Fibroblast of villous mesenchyme (primary cell): ENCODE results near the gene EGFL8. TPM values are rescaled to one million over a fixed set of nuclear protein-coding genes. Genes with fewer than 3 reads are reported as not detected.

Experiments used
- DNase-seq: peaks from one replicate; pipeline ENCODE4 v3.0.0-alpha.2; 2010; ENCODE audit warnings: low read depth
- H3K4me3 ChIP-seq: 2 replicates; pipeline ENCODE4 v1.5.1; 2011; ENCODE audit warnings: low read depth, mild to moderate bottlenecking, low read length
- total RNA-seq: library from RNA; depleted of rRNA; stranded (reverse); fragments of >200 nt; gene quantifications from 2 replicates; pipeline ENCODE4 v1.2.3, GENCODE V29; 2012
- TF ChIP-seq, protein P1 (sequence below): IDR thresholded peaks from 2 replicates; pipeline ENCODE4 v1.5.1; 2012; ENCODE audit warnings: low read depth, mild to moderate bottlenecking, low read length; ENCODE audit not compliant: insufficient read depth

EGFL8 gene
- total RNA-seq, 1 donor, result 2.6 TPM

DNA sequence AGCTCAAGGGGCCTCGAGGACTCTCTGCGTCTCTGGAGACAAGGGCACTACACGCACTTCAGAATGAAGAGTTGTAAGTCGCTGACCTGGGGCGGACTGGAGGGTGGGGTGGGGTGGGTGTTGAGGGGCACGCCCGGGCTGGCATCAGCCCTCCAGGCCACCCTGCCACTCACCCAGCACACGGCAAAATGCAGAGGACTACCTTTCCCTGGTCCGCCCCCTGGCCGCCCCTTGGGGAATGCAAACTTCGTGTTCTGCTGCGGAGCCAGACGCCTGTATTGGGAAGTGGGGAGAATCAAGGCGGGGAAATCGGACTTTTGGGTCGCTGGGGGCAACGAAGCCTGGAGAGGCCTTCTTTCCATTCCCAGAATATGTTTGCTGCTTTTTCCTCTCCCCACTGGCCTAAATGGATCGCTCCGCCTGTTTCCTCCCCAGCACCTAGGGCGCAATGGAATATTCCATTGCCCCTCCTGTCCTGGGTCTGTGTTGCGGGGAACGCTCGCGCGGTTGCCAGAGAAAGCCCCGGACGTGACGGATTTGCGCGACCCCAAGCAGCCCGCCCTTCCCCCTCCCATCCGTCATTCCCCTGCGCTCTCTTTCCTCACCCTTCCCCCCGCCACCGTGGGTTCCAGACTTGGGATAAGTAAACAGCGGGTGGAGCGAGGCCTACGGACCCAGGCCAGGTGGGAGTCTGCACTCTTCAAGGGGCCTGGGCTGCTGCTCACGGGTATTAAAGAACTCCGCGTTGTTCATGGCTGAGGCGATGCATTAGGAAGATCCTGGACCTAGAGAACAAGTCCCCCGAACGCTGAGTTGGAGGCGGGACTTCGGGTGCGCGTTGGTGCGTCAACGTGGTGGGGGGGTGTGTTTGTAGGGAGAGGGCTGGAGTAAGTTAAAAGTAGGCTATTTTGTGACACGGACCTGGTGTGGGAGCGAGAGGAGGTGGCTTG is 10.6 kb upstream of the EGFL8 start, which contains the start of gene PPT2:
Gene PPT2 (plus strand): TSS at position 578 of the 950 bp plus-strand sequence. CDS start 454 bp downstream, outside the sequence.
- TF ChIP-seq, protein P1, sequence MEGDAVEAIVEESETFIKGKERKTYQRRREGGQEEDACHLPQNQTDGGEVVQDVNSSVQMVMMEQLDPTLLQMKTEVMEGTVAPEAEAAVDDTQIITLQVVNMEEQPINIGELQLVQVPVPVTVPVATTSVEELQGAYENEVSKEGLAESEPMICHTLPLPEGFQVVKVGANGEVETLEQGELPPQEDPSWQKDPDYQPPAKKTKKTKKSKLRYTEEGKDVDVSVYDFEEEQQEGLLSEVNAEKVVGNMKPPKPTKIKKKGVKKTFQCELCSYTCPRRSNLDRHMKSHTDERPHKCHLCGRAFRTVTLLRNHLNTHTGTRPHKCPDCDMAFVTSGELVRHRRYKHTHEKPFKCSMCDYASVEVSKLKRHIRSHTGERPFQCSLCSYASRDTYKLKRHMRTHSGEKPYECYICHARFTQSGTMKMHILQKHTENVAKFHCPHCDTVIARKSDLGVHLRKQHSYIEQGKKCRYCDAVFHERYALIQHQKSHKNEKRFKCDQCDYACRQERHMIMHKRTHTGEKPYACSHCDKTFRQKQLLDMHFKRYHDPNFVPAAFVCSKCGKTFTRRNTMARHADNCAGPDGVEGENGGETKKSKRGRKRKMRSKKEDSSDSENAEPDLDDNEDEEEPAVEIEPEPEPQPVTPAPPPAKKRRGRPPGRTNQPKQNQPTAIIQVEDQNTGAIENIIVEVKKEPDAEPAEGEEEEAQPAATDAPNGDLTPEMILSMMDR, result peak; percentile 47
- H3K4me3 ChIP-seq, result peak within 1 kb of the TSS; percentile 75
- peak; percentile 97 for DNase-seq

DNA sequence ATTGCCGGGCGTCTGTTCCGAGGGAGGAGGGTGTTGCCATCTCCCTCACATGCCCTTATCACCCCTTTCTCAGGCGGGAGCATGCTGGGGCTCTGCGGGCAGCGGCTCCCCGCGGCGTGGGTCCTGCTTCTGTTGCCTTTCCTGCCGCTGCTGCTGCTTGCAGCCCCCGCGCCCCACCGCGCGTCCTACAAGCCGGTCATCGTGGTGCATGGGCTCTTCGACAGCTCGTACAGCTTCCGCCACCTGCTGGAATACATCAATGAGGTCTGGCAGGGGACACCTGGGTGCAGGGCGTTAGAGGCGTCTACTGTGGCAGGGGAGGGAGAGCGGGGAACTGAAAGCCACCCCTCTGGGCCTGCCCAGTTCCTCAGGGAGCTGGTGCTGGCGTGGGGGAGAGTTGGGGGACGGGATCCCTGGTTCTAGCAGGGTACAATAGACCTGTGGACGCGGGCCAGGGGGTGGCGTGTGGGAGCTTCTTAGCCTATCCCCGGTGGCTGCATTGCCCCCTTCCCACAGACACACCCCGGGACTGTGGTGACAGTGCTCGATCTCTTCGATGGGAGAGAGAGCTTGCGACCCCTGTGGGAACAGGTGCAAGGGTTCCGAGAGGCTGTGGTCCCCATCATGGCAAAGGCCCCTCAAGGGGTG is 9.8 kb upstream of the EGFL8 start:
- TF ChIP-seq, protein P1, result peak; percentile 63
- peak overlapping the region; percentile 75 for H3K4me3 ChIP-seq
- peak; percentile 78 for DNase-seq

DNA sequence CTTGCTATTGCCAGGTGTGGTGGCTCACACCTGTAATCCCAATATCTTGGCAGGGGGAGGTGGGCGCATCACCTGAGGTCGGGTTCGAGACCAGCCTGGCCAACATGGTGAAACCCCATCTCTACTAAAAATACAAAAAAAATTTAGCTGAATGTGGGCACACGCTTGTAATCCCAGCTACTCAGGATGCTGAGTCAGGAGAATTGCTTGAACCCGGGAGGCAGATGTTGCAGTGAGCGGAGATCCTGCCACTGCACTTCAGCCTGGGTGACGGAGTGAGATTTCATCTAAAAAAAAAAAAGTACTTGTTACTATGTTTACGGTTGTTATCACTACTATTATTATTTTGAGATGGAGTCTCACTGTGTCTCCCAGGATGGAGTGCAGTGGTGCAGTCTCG is 7.5 kb upstream of the EGFL8 start:
- TF ChIP-seq, protein P1, result no peak
- no peak overlapping the region for H3K4me3 ChIP-seq
- no peak for DNase-seq

DNA sequence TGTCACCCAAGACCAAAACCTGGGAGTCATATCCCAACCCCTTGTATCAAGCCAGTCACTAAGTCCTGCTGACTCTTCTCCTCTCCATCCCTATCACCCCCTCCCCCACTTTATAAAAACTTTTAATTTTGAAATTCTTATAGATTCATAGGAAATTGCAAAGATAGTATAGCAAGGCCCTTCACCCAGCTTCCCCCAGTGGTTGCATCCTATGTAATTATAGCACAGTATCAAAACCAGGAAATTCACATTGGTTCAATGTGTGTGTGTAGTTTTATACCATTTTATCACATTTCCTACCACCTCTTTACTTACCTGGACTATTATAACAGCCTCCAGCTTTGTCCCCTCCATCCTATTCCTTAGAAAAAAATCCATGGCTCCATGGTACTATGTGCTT is 6.3 kb upstream of the EGFL8 start:
- no peak overlapping the region for H3K4me3 ChIP-seq
- TF ChIP-seq, protein P1, result no peak
- DNase-seq, result no peak

DNA sequence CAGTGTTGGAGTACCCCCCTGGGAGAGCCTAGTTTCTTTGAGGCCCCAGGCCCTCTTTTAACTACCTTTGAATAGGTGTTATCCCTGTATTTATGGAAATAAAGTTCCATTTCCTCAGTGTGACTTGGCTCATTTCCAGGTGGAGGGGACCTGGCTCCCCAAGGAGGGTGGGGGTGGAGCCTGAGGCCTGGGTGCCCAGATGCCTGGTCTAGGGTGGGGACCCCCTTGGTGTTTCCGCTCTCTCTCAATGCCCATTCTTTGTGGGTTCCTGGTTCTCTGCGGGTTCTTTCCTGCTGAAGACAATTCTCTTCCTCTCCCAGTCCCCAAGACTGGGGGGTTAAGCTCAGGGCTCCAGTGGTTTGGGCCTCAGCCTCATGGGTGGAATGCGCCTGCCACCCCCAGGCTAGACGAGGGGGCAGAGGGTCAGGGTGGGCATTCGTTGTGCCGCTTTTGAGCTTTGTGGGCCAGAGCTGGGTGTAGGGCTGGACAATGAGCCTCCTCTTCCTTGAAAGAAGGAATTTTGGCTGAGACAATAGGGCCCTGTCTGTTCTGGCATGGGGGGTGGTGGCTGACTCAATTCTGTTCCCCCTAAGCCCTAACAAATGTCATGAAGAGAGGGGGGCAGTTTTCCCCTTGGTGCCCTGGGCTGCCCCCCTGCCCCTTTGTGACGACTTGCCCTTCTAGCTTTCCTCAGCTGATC is 686 bp upstream of the EGFL8 start:
- DNase-seq, result no peak
- TF ChIP-seq, protein P1, result no peak
- no peak overlapping the region for H3K4me3 ChIP-seq

DNA sequence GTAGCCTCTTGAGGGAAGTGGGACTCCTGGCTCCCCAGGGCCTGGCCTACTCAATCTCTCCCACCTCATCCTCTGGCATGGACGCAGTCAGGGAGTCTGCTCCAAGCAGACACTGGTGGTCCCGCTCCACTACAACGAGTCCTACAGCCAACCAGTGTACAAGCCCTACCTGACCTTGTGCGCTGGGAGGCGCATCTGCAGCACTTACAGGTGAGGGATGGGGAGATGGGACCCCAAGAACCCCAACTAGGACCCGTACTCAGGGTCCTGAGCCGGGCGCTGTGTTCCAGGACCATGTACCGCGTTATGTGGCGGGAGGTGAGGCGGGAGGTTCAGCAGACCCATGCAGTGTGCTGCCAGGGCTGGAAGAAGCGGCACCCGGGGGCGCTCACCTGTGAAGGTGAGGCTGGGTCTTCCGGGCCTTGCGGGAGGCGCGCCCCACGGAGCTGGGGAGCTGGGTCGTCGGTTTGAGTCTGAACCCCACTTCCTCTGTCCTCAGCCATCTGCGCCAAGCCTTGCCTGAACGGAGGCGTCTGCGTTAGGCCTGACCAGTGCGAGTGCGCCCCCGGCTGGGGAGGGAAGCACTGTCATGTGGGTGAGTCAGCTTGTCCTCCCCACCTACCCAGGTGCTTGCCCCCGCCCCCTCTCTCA is 2.1 kb downstream of the EGFL8 start:
- no peak for DNase-seq
- H3K4me3 ChIP-seq, result no peak overlapping the region
- TF ChIP-seq, protein P1, result no peak
